Kidney epithelial cell (primary cell): ENCODE measurements around the gene GP1BB. TPM values are rescaled to one million over a fixed set of nuclear protein-coding genes. Genes with fewer than 3 reads are reported as not detected.

Experiments
- DNase-seq: peaks from one replicate; pipeline ENCODE4 v3.0.0-alpha.2; 2010; ENCODE audit warnings: low read depth
- H3K27me3 ChIP-seq: 2 replicates; pipeline ENCODE4 v1.6.0; 2011; ENCODE audit warnings: low read length; ENCODE audit not compliant: control insufficient read depth, insufficient read depth
- H3K36me3 ChIP-seq: 2 replicates; pipeline ENCODE4 v1.5.1; 2011; ENCODE audit warnings: low read length; ENCODE audit not compliant: control insufficient read depth, insufficient read depth
- H3K4me3 ChIP-seq: 2 replicates; pipeline ENCODE4 v1.5.1; 2011; ENCODE audit warnings: low read depth, mild to moderate bottlenecking, control low read depth, low read length
- total RNA-seq: library from RNA; depleted of rRNA; stranded (reverse); fragments of >200 nt; gene quantifications from 2 replicates; pipeline ENCODE4 v1.2.3, GENCODE V29; 2015
- TF ChIP-seq, protein P1 (sequence below): IDR thresholded peaks from 2 replicates; pipeline ENCODE4 v1.5.1; 2011; ENCODE audit warnings: mild to moderate bottlenecking, moderate library complexity, low read length, control low read depth, inconsistent platforms; ENCODE audit not compliant: insufficient read depth, poor library complexity, severe bottlenecking

Gene GP1BB
- total RNA-seq, 1 donor from 2014 or later: 0.50 TPM

DNA sequence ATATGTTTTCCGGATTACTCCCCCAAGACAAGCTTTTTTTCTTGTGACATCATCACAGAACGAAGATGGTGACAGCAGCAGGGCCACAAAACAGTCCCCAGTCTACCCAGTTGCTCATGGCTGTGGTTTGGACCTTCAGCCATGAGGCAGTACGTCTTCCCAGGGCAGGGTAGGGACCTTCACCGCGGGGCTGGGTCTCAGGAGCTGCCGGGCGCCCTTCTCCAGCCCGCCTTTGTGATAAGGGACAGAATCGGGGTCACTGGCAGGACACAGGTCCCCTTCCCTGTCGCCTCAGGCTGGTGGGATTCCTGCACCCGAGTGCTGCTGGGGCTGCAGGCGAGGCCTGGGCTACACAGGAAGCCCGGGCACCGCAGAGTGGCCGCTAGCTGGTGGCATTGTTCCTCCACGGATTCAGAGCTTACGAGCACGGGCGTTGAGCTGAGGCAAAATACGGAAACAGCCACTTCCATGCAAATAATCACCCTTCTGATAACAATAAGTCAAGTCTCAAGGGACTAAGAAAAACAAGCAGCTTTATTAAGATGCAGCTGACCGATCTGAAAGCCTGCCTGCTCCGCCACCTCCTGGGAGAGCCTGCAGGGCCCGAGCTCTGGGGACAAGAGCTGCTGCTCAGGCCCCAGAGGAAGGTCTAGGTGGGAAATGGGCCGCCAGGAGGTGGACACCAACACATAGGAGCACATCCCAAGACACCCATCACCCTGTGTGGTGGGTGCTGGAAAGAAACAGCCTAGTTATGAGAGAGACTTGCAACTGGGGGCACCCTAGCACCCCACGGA lies 49.5 kb downstream of the GP1BB start:
- TF ChIP-seq, protein P1, sequence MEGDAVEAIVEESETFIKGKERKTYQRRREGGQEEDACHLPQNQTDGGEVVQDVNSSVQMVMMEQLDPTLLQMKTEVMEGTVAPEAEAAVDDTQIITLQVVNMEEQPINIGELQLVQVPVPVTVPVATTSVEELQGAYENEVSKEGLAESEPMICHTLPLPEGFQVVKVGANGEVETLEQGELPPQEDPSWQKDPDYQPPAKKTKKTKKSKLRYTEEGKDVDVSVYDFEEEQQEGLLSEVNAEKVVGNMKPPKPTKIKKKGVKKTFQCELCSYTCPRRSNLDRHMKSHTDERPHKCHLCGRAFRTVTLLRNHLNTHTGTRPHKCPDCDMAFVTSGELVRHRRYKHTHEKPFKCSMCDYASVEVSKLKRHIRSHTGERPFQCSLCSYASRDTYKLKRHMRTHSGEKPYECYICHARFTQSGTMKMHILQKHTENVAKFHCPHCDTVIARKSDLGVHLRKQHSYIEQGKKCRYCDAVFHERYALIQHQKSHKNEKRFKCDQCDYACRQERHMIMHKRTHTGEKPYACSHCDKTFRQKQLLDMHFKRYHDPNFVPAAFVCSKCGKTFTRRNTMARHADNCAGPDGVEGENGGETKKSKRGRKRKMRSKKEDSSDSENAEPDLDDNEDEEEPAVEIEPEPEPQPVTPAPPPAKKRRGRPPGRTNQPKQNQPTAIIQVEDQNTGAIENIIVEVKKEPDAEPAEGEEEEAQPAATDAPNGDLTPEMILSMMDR: no peak
- no peaks in the 10 kb centered on the region for H3K36me3 ChIP-seq
- H3K27me3 ChIP-seq: peaks cover 50% of the 10 kb centered on the region
- H3K4me3 ChIP-seq: no peak overlapping the region
- DNase-seq: no peak

DNA sequence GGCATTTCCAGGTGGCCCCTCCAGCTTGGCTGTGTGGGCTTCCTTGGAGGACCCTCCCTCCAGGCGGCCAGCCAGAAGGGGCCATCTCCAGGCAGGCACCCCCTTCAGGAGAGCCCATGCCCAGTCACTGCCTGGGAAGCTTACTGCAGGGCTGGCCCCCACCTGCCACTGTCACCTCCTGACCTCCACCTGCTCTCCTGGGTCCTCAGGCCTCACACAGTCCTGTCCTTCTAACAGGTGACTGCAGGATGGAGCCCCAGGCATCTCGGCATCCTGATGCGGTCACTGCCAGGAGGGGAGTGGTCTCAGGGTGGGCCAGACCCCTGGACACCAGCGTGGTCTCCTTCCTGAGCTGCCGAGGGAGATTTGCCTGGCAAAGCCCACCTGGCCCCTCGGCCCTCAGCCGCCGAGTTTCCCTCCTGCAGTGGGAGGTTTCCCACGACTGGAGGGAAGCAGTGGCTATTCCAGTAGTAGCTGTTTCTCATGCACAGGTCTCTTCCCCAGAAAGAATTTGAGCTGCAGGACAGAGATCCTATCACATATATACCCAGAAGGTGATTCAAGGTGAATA lies 50.2 kb downstream of the GP1BB start:
- Histone ChIP-seq H3K4me3 (no peak overlapping the region), H3K36me3 (no peaks in the 10 kb centered on the region), H3K27me3 (peaks cover 43% of the 10 kb centered on the region)
- DNase-seq: no peak
- TF ChIP-seq, protein P1: no peak

Other genes starting within 250 kb of the GP1BB start
- gene UFD1, start 244.3 kb upstream of the GP1BB start, total RNA-seq: 48.9 and 50.9 TPM in 2 replicates
- 5.6 and 10.5 TPM in 2 replicates for gene CDC45, start 243.6 kb upstream of the GP1BB start, total RNA-seq
- gene CLDN5, start 199.1 kb upstream of the GP1BB start, total RNA-seq: 1.6 and 1.7 TPM in 2 replicates
- 6.5 and 10.1 TPM in 2 replicates for gene SEPTIN5, start 9.0 kb upstream of the GP1BB start, total RNA-seq
- gene TBX1, start 37.2 kb downstream of the GP1BB start, total RNA-seq: not detected in 2 replicates
- gene GNB1L, start 131.3 kb downstream of the GP1BB start, total RNA-seq: 7.0 and 9.0 TPM in 2 replicates
- gene RTL10, start 131.3 kb downstream of the GP1BB start, total RNA-seq: 10.9 and 12.6 TPM in 2 replicates
- gene COMT, start 218.2 kb downstream of the GP1BB start, total RNA-seq: 371 and 403 TPM in 2 replicates
- 30.0 and 50.4 TPM in 2 replicates for gene TXNRD2, start 218.3 kb downstream of the GP1BB start, total RNA-seq